HG03095 (cell line): ENCODE data around the gene DEDD.

ENCODE experiments used
- ATAC-seq: cut with Tn5 transposase; IDR thresholded peaks from one replicate; pipeline ENCODE4 v1.9.1; 2021; ENCODE audit warnings: moderate library complexity; ENCODE audit not compliant: unreplicated experiment

The DEDD gene

GRCh38 chr1:161132410-161133219, at the start of gene DEDD:
Gene DEDD, minus strand, starts transcription at chr1:161132667. Its CDS starts 8,205 bp downstream, at chr1:161124462.
- ATAC-seq: peak; percentile 96

GRCh38 chr1:161182214-161182613, 49.7 kb upstream of the DEDD start:
- ATAC-seq: peak; percentile 52

GRCh38 chr1:161180639-161181038, 48.2 kb upstream of the DEDD start:
- no peak for ATAC-seq

- ATAC-seq: no peak
Measured at GRCh38 chr1:161179698-161180097, 47.2 kb upstream of the DEDD start.

- no peak for ATAC-seq
Measured at GRCh38 chr1:161177936-161178244, 45.4 kb upstream of the DEDD start.

GRCh38 chr1:161177112-161177935, 44.9 kb upstream of the DEDD start, which contains the start of gene B4GALT3:
Gene B4GALT3, minus strand, starts transcription at chr1:161177507. Its CDS starts 1,447 bp downstream, at chr1:161176060.
- ATAC-seq: peak; percentile 71

GRCh38 chr1:161176468-161177111, 44.1 kb upstream of the DEDD start:
- ATAC-seq: no peak

GRCh38 chr1:161175771-161176453, 43.4 kb upstream of the DEDD start:
- no peak for ATAC-seq

GRCh38 chr1:161174911-161175310, 42.4 kb upstream of the DEDD start:
- no peak for ATAC-seq

- ATAC-seq: no peak
Measured at GRCh38 chr1:161173711-161174110, 41.2 kb upstream of the DEDD start.

GRCh38 chr1:161172776-161173376, 40.4 kb upstream of the DEDD start:
- no peak for ATAC-seq

GRCh38 chr1:161172349-161172748, 39.9 kb upstream of the DEDD start:
- ATAC-seq: no peak

GRCh38 chr1:161171696-161172095, 39.2 kb upstream of the DEDD start:
- no peak for ATAC-seq

- no peak for ATAC-seq
Measured at GRCh38 chr1:161171191-161171590, 38.7 kb upstream of the DEDD start.

GRCh38 chr1:161168906-161169305, 36.4 kb upstream of the DEDD start:
- no peak for ATAC-seq

GRCh38 chr1:161166669-161167548, 34.4 kb upstream of the DEDD start:
- ATAC-seq: peak; percentile 0

GRCh38 chr1:161165742-161166668, 33.5 kb upstream of the DEDD start, which contains the start of gene PPOX:
Gene PPOX, plus strand, starts transcription at chr1:161166426. Its CDS starts 422 bp downstream, at chr1:161166848.
- ATAC-seq: peak; percentile 87

- ATAC-seq: no peak
Measured at GRCh38 chr1:161164901-161165610, 32.6 kb upstream of the DEDD start.
